GM19328 (cell line): ENCODE measurements around the gene UTP15.

Source experiments
- ATAC-seq: cut with Tn5 transposase; IDR thresholded peaks from one replicate; pipeline ENCODE4 v1.9.1; 2021; ENCODE audit warnings: mild to moderate bottlenecking, moderate library complexity; ENCODE audit not compliant: unreplicated experiment

Gene UTP15

GRCh38 chr5:73565139-73565968 lies at the start of gene UTP15, which contains the start of gene ANKRA2:
Gene UTP15, plus strand, starts transcription at chr5:73565743. Its CDS starts 1,602 bp downstream, at chr5:73567345.
Gene ANKRA2, minus strand, starts transcription at chr5:73565639. Its CDS starts 2,758 bp downstream, at chr5:73562881.
- peak; percentile 96 for ATAC-seq

- peak; percentile 98 for ATAC-seq
These were observed 45.8 kb upstream of the UTP15 start for GRCh38 chr5:73519531-73520283.

GRCh38 chr5:73522989-73523388 lies 42.6 kb upstream of the UTP15 start:
- ATAC-seq, result no peak

- ATAC-seq, result no peak
These were observed 41.7 kb upstream of the UTP15 start for GRCh38 chr5:73523861-73524260.

- no peak for ATAC-seq
These were observed 39.8 kb upstream of the UTP15 start for GRCh38 chr5:73525606-73526203.

GRCh38 chr5:73528248-73528647 lies 37.3 kb upstream of the UTP15 start:
- no peak for ATAC-seq

GRCh38 chr5:73529081-73529480 lies 36.5 kb upstream of the UTP15 start:
- no peak for ATAC-seq

GRCh38 chr5:73531356-73531755 lies 34.2 kb upstream of the UTP15 start:
- no peak for ATAC-seq

GRCh38 chr5:73532195-73532594 lies 33.3 kb upstream of the UTP15 start:
- ATAC-seq, result no peak

- ATAC-seq, result no peak
These were observed 31.4 kb upstream of the UTP15 start for GRCh38 chr5:73534011-73534644.

GRCh38 chr5:73534971-73535370 lies 30.6 kb upstream of the UTP15 start:
- no peak for ATAC-seq

GRCh38 chr5:73539730-73540129 lies 25.8 kb upstream of the UTP15 start:
- no peak for ATAC-seq

GRCh38 chr5:73540192-73540591 lies 25.4 kb upstream of the UTP15 start:
- no peak for ATAC-seq

GRCh38 chr5:73542020-73542419 lies 23.5 kb upstream of the UTP15 start:
- no peak for ATAC-seq

- no peak for ATAC-seq
These were observed 20.8 kb upstream of the UTP15 start for GRCh38 chr5:73544429-73545402.

GRCh38 chr5:73545403-73545779 lies 20.2 kb upstream of the UTP15 start:
- ATAC-seq, result no peak

GRCh38 chr5:73550016-73550415 lies 15.5 kb upstream of the UTP15 start:
- ATAC-seq, result no peak

- ATAC-seq, result no peak
These were observed 12.9 kb upstream of the UTP15 start for GRCh38 chr5:73552642-73553041.

- no peak for ATAC-seq
These were observed 6.6 kb upstream of the UTP15 start for GRCh38 chr5:73558950-73559349.

GRCh38 chr5:73564018-73564417 lies 1.5 kb upstream of the UTP15 start:
- ATAC-seq, result no peak
